ENCODE data around the gene CTNNA2.

Gene CTNNA2

GRCh38 chr2:80054346-80054675 is 541.5 kb downstream of the CTNNA2 start:
- no peaks in the 10 kb centered on the region for H3K36me3 Mint-ChIP-seq (ENCODE audit: low read depth)
- no peak for ATAC-seq
- no peak for DNase-seq
- no peaks in the 10 kb centered on the region for H3K9me3 Mint-ChIP-seq
- no peaks in the 10 kb centered on the region for H3K27me3 Mint-ChIP-seq
- no peak overlapping the region for H3K4me3 Mint-ChIP-seq
- H3K4me1 Mint-ChIP-seq: no peaks in the 10 kb centered on the region
- H3K27ac Mint-ChIP-seq: no peak overlapping the region

GRCh38 chr2:80057956-80058355 is 545.1 kb downstream of the CTNNA2 start:
- DNase-seq (no peak), ATAC-seq (no peak)
- Mint-ChIP-seq H3K4me1 (no peaks in the 10 kb centered on the region), H3K36me3 (ENCODE audit: low read depth) (no peaks in the 10 kb centered on the region), H3K27me3 (no peaks in the 10 kb centered on the region), H3K9me3 (no peaks in the 10 kb centered on the region), H3K4me3 (no peak overlapping the region), H3K27ac (no peak overlapping the region)

DNA sequence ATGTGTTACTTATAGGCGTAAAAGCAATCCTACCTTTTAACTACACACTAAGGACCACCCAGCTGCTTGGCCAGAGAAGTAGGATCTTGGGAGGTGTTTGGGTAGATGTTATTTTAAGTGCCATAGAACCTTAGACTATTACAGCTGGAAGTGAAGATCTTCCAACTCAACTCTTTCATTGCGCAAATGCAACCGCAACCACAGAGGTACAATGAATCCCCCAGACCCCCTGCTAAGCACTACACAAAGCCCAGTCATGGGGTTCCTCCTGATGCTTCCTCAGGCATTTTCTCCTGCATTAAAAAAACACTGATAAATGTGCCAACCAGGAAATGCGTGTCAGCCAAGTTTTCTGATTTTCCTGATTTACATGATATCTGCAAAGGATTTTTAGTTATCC is 545.7 kb downstream of the CTNNA2 start:
- Mint-ChIP-seq H3K9me3 (no peaks in the 10 kb centered on the region), H3K4me3 (no peak overlapping the region), H3K27me3 (no peaks in the 10 kb centered on the region), H3K4me1 (no peaks in the 10 kb centered on the region), H3K36me3 (ENCODE audit: low read depth) (no peaks in the 10 kb centered on the region), H3K27ac (no peak overlapping the region)
- ATAC-seq (no peak), DNase-seq (no peak)

- DNase-seq (no peak), ATAC-seq (no peak)
- Mint-ChIP-seq H3K4me3 (no peak overlapping the region), H3K36me3 (ENCODE audit: low read depth) (no peaks in the 10 kb centered on the region), H3K4me1 (no peaks in the 10 kb centered on the region), H3K27me3 (no peaks in the 10 kb centered on the region), H3K9me3 (no peaks in the 10 kb centered on the region), H3K27ac (no peak overlapping the region)
Observed at GRCh38 chr2:80059447-80059846, 546.6 kb downstream of the CTNNA2 start.

DNA sequence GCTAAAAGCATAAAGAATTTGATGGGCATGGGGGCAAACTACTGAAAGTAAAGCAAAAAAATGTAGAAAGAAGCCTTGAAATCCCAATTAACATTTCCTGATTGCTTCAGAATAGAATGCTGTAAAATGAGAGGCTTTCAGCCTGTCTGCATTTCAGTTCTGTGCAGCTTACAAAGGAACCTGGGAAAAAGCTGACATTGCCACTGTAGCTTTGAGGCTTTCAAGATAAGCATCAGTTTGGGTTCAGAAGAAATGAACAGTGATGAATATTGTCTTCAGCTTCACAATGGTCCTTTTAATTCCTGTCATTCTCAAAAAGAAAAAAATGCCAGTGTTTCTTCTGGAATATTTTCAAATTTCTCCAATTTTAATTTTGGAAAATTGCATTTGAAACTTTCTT is 549.0 kb downstream of the CTNNA2 start:
- no peaks in the 10 kb centered on the region for H3K4me1 Mint-ChIP-seq
- H3K9me3 Mint-ChIP-seq: no peaks in the 10 kb centered on the region
- DNase-seq: no peak
- H3K36me3 Mint-ChIP-seq (ENCODE audit: low read depth): no peaks in the 10 kb centered on the region
- no peak overlapping the region for H3K4me3 Mint-ChIP-seq
- ATAC-seq: no peak
- H3K27ac Mint-ChIP-seq: no peak overlapping the region
- no peaks in the 10 kb centered on the region for H3K27me3 Mint-ChIP-seq

- no peaks in the 10 kb centered on the region for H3K9me3 Mint-ChIP-seq
- ATAC-seq (no peak), DNase-seq (no peak)
Observed at GRCh38 chr2:80062298-80062697, 549.4 kb downstream of the CTNNA2 start.

GRCh38 chr2:80068038-80068731 is 555.3 kb downstream of the CTNNA2 start:
- H3K27ac Mint-ChIP-seq: no peak overlapping the region
- no peak for ATAC-seq
- no peaks in the 10 kb centered on the region for H3K4me1 Mint-ChIP-seq
- DNase-seq: no peak
- H3K27me3 Mint-ChIP-seq: peaks cover 1% of the 10 kb centered on the region
- H3K4me3 Mint-ChIP-seq: no peak overlapping the region
- H3K36me3 Mint-ChIP-seq (ENCODE audit: low read depth): no peaks in the 10 kb centered on the region
- H3K9me3 Mint-ChIP-seq: peaks cover 7% of the 10 kb centered on the region

More at GRCh38 chr2:80062298-80062697, 549.4 kb downstream of the CTNNA2 start:
- Mint-ChIP-seq H3K4me3 (no peak overlapping the region), H3K36me3 (ENCODE audit: low read depth) (no peaks in the 10 kb centered on the region), H3K27ac (no peak overlapping the region), H3K4me1 (no peaks in the 10 kb centered on the region), H3K27me3 (no peaks in the 10 kb centered on the region)

DNA sequence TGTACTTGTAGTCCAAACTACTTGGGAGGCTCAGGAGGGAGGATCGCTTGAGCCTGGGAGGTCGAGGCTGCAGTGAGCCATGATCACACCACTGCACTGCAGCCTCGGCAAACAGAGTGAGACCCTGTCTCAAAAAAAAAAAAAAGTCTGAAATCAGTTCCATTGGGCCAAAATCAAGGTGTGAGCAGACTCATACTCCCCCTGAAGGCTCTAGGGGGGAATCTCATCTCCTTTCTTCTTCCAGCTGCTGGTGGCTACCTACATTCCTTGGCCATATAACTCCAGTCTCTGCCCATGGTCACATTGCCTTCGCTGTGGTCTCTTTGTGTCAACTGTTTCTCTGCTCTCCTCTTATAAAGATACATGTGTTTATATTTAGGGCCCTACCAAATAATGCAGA is 557.7 kb downstream of the CTNNA2 start:
- DNase-seq (no peak), ATAC-seq (no peak)
- no peaks in the 10 kb centered on the region for H3K4me1 Mint-ChIP-seq
- H3K27ac Mint-ChIP-seq: no peak overlapping the region
- peaks cover 5% of the 10 kb centered on the region for H3K27me3 Mint-ChIP-seq
- no peak overlapping the region for H3K4me3 Mint-ChIP-seq
- peaks cover 7% of the 10 kb centered on the region for H3K9me3 Mint-ChIP-seq
- no peaks in the 10 kb centered on the region for H3K36me3 Mint-ChIP-seq (ENCODE audit: low read depth)

- DNase-seq (no peak), ATAC-seq (no peak)
- Mint-ChIP-seq H3K27me3 (peaks cover 5% of the 10 kb centered on the region), H3K9me3 (peaks cover 7% of the 10 kb centered on the region), H3K36me3 (ENCODE audit: low read depth) (no peaks in the 10 kb centered on the region), H3K27ac (no peak overlapping the region), H3K4me3 (no peak overlapping the region), H3K4me1 (no peaks in the 10 kb centered on the region)
Observed at GRCh38 chr2:80071941-80072340, 559.1 kb downstream of the CTNNA2 start.

- Mint-ChIP-seq H3K27me3 (peaks cover 5% of the 10 kb centered on the region), H3K36me3 (ENCODE audit: low read depth) (no peaks in the 10 kb centered on the region), H3K4me3 (no peak overlapping the region), H3K4me1 (no peaks in the 10 kb centered on the region), H3K9me3 (no peaks in the 10 kb centered on the region), H3K27ac (no peak overlapping the region)
- peak; percentile 2 for DNase-seq
- ATAC-seq: no peak
Observed at GRCh38 chr2:80073134-80073561, 560.3 kb downstream of the CTNNA2 start.

- H3K36me3 Mint-ChIP-seq (ENCODE audit: low read depth): no peaks in the 10 kb centered on the region
- ATAC-seq (no peak), DNase-seq (no peak)
- H3K27ac Mint-ChIP-seq: no peak overlapping the region
- no peak overlapping the region for H3K4me3 Mint-ChIP-seq
- no peaks in the 10 kb centered on the region for H3K4me1 Mint-ChIP-seq
- H3K27me3 Mint-ChIP-seq: peaks cover 5% of the 10 kb centered on the region
- H3K9me3 Mint-ChIP-seq: no peaks in the 10 kb centered on the region
Observed at GRCh38 chr2:80074321-80075070, 561.6 kb downstream of the CTNNA2 start.

DNA sequence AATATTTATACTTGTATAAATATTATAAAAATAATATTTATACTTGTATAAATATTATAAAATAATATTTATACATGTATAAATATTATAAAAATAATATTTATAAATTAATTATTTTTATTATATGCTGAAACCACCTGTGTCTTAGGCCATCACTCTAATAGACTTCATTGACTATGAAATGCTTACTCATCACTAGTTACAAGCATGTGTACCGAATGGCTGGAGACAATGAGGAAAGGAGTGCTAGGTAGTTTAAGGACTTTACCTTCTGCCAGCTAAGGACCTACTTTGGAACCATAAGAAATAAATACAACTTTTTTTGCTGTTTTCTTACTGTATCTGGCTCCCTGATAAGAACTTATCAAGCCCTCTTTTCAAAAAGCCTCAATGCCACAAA is 562.9 kb downstream of the CTNNA2 start:
- H3K36me3 Mint-ChIP-seq (ENCODE audit: low read depth): no peaks in the 10 kb centered on the region
- no peak overlapping the region for H3K27ac Mint-ChIP-seq
- H3K4me1 Mint-ChIP-seq: no peaks in the 10 kb centered on the region
- H3K9me3 Mint-ChIP-seq: no peaks in the 10 kb centered on the region
- H3K4me3 Mint-ChIP-seq: no peak overlapping the region
- no peak for ATAC-seq
- H3K27me3 Mint-ChIP-seq: peaks cover 4% of the 10 kb centered on the region
- DNase-seq: no peak

- Mint-ChIP-seq H3K4me1 (peaks cover 2% of the 10 kb centered on the region), H3K27me3 (peaks cover 6% of the 10 kb centered on the region), H3K36me3 (ENCODE audit: low read depth) (no peaks in the 10 kb centered on the region), H3K27ac (no peak overlapping the region), H3K4me3 (no peak overlapping the region), H3K9me3 (no peaks in the 10 kb centered on the region)
- no peak for DNase-seq
- no peak for ATAC-seq
Observed at GRCh38 chr2:80078290-80079036, 565.6 kb downstream of the CTNNA2 start.

- Mint-ChIP-seq H3K27me3 (peaks cover 4% of the 10 kb centered on the region), H3K36me3 (ENCODE audit: low read depth) (no peaks in the 10 kb centered on the region), H3K27ac (no peak overlapping the region), H3K4me3 (no peak overlapping the region), H3K9me3 (peaks cover 4% of the 10 kb centered on the region), H3K4me1 (peaks cover 2% of the 10 kb centered on the region)
- no peak for DNase-seq
- ATAC-seq: no peak
Observed at GRCh38 chr2:80080957-80081356, 568.1 kb downstream of the CTNNA2 start.

- DNase-seq (no peak), ATAC-seq (no peak)
- Mint-ChIP-seq H3K27me3 (peaks cover 1% of the 10 kb centered on the region), H3K4me1 (no peaks in the 10 kb centered on the region), H3K9me3 (peaks cover 4% of the 10 kb centered on the region), H3K4me3 (no peak overlapping the region), H3K36me3 (ENCODE audit: low read depth) (no peaks in the 10 kb centered on the region), H3K27ac (no peak overlapping the region)
Observed at GRCh38 chr2:80086831-80087230, 574.0 kb downstream of the CTNNA2 start.
